K562 (cell line): ENCODE data around the gene CFD. TPM values are rescaled to one million over a fixed set of nuclear protein-coding genes. Genes with fewer than 3 reads are reported as not detected.

Experiments used
- ATF6 ChIP-seq: sonication (generic); formaldehyde crosslinking; IDR thresholded peaks from 2 replicates; pipeline ENCODE4 v1.4.0; 2020; ENCODE audit warnings: mild to moderate bottlenecking, missing genetic modification reagents
- GATA2 ChIP-seq: sonication (generic); formaldehyde crosslinking; IDR thresholded peaks from 2 replicates; pipeline ENCODE4 v1.4.0; 2020; ENCODE audit warnings: mild to moderate bottlenecking, missing genetic modification reagents
- KLF10 ChIP-seq: fragments of 250-450 bp; sonication (Bioruptor Pico); IDR thresholded peaks from 2 replicates; pipeline ENCODE4 v1.6.1; 2021; ENCODE audit warnings: matching md5 sums
- MECOM ChIP-seq: fragments of 250-450 bp; sonication (Bioruptor Pico); IDR thresholded peaks from 2 replicates; pipeline ENCODE4 v1.8.0; 2022; ENCODE audit warnings: inconsistent platforms
- NR4A1 ChIP-seq, 2 experiments: fragments of 250-450 bp in 1 of 2; fragments of 450-650 bp in 1 of 2; sonication (Bioruptor Pico) in 1 of 2; IDR thresholded peaks; 2 replicates each; pipeline versions ENCODE4 v1.4.0 to v1.6.1; 2016 to 2020; ENCODE audit warnings: mild to moderate bottlenecking in 2 of 2, missing compliant biosample characterization in 1 of 2, missing genetic modification characterization in 1 of 2, moderate library complexity in 1 of 2
- RNF219 ChIP-seq: fragments of 250-450 bp; sonication (Bioruptor Pico); IDR thresholded peaks from 2 replicates; pipeline ENCODE4 v1.5.0; 2022; ENCODE audit warnings: mild to moderate bottlenecking
- SREBF1 ChIP-seq: fragments of 150-350 bp; IDR thresholded peaks from 2 replicates; pipeline ENCODE4 v1.6.1; 2014; ENCODE audit warnings: antibody characterized with exemption, low read depth, low read length, borderline replicate concordance
- TEAD4 ChIP-seq, 2 experiments: sonication (generic) in 1 of 2; formaldehyde crosslinking in 1 of 2; IDR thresholded peaks; 2 replicates each; pipeline versions ENCODE4 v1.6.1 to v1.8.0; 2012 to 2022; ENCODE audit warnings: borderline replicate concordance in 1 of 2, inconsistent platforms in 1 of 2, low read length in 1 of 2, mild to moderate bottlenecking in 1 of 2, missing genetic modification reagents in 1 of 2
- ZSCAN29 ChIP-seq: fragments of 450-650 bp; IDR thresholded peaks from 2 replicates; pipeline ENCODE4 v1.6.1; 2017
- polyA plus RNA-seq, 8 experiments: library from polyadenylated mRNA; depleted of rRNA in 4 of 8; stranded (reverse) in 5 of 8; unstranded in 3 of 8; fragments of >200 nt; fragmentation: Nextera tagmentation in 2 of 8; fragmentation: Illumina TruSeq in 1 of 8; extraction: Ambion mirVana in 2 of 8; extraction: Trizol in 1 of 8; gene quantifications; 2 replicates each; pipeline versions ENCODE4 v1.2.1 to v1.2.3, GENCODE V29; 2011 to 2014; ENCODE audit warnings: inconsistent platforms in 1 of 8, missing spikeins in 1 of 8
- total RNA-seq, 7 experiments: library from RNA; depleted of rRNA in 6 of 7; stranded (reverse); fragments of >200 nt in 6 of 7; fragmentation: Illumina TruSeq in 2 of 7; extraction: Trizol in 2 of 7; gene quantifications; 2 replicates each; pipeline versions ENCODE4 v1.2.1 to v1.2.3, GENCODE V29; 2011 to 2021; ENCODE audit warnings: low replicate concordance in 1 of 7
- TF ChIP-seq, protein P1 (sequence below), 2 experiments: fragments of 150-350 bp in 1 of 2; IDR thresholded peaks; 2 replicates each; pipeline ENCODE4 v1.6.1; 2012 to 2016; ENCODE audit warnings: low read depth in 2 of 2, low read length in 2 of 2, mild to moderate bottlenecking in 1 of 2, moderate library complexity in 1 of 2
- TF ChIP-seq, protein P2 (sequence below): fragments of 250-450 bp; sonication (Bioruptor Pico); IDR thresholded peaks from 2 replicates; pipeline ENCODE4 v1.8.0; 2022; ENCODE audit warnings: inconsistent platforms

CFD gene
- total and polyA plus RNA-seq, 9 of the 15 experiments (the other 6 are each of a cell fraction or from before 2014, with no cell fraction given), result 0.52 to 59.4 (median 7.6) TPM

- TF ChIP-seq ATF6 (CRISPR knock-in tag), result no peak
- TF ChIP-seq TEAD4 (IDR thresholded peaks at IDR 0.05; ENCODE audit: low read length), result peak; percentile 89
- TF ChIP-seq TEAD4 (CRISPR knock-in tag; IDR thresholded peaks at IDR 0.05; ENCODE audit: borderline replicate concordance), result no peak
- TF ChIP-seq, protein P1, sequence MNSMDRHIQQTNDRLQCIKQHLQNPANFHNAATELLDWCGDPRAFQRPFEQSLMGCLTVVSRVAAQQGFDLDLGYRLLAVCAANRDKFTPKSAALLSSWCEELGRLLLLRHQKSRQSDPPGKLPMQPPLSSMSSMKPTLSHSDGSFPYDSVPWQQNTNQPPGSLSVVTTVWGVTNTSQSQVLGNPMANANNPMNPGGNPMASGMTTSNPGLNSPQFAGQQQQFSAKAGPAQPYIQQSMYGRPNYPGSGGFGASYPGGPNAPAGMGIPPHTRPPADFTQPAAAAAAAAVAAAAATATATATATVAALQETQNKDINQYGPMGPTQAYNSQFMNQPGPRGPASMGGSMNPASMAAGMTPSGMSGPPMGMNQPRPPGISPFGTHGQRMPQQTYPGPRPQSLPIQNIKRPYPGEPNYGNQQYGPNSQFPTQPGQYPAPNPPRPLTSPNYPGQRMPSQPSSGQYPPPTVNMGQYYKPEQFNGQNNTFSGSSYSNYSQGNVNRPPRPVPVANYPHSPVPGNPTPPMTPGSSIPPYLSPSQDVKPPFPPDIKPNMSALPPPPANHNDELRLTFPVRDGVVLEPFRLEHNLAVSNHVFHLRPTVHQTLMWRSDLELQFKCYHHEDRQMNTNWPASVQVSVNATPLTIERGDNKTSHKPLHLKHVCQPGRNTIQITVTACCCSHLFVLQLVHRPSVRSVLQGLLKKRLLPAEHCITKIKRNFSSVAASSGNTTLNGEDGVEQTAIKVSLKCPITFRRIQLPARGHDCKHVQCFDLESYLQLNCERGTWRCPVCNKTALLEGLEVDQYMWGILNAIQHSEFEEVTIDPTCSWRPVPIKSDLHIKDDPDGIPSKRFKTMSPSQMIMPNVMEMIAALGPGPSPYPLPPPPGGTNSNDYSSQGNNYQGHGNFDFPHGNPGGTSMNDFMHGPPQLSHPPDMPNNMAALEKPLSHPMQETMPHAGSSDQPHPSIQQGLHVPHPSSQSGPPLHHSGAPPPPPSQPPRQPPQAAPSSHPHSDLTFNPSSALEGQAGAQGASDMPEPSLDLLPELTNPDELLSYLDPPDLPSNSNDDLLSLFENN (IDR thresholded peaks at IDR 0.05; ENCODE audit: low read depth in 2 of 2, low read length in 2 of 2), result peak in 1 of 2 experiments; percentile 95; a peak in 2 of 4 replicates
- TF ChIP-seq, protein P2, sequence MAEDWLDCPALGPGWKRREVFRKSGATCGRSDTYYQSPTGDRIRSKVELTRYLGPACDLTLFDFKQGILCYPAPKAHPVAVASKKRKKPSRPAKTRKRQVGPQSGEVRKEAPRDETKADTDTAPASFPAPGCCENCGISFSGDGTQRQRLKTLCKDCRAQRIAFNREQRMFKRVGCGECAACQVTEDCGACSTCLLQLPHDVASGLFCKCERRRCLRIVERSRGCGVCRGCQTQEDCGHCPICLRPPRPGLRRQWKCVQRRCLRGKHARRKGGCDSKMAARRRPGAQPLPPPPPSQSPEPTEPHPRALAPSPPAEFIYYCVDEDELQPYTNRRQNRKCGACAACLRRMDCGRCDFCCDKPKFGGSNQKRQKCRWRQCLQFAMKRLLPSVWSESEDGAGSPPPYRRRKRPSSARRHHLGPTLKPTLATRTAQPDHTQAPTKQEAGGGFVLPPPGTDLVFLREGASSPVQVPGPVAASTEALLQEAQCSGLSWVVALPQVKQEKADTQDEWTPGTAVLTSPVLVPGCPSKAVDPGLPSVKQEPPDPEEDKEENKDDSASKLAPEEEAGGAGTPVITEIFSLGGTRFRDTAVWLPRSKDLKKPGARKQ (CRISPR knock-in tag), result no peak
- no peak for TF ChIP-seq KLF10 (CRISPR knock-in tag)
- TF ChIP-seq GATA2 (CRISPR knock-in tag), result peak; percentile 87
- no peak for TF ChIP-seq ZSCAN29
- no peak for TF ChIP-seq NR4A1 (CRISPR knock-in tag; IDR thresholded peaks at IDR 0.05)
- TF ChIP-seq NR4A1 (tag; IDR thresholded peaks at IDR 0.05), result peak; percentile 46; the same call in 1 of the 2 replicates
- 0 out of 2 replicates have a peak, but pooled peaks have one; percentile 32 for TF ChIP-seq MECOM (CRISPR knock-in tag)
- TF ChIP-seq RNF219 (CRISPR knock-in tag), result no peak
- peak; percentile 87; the same call in 1 of the 2 replicates for TF ChIP-seq SREBF1
Measured at GRCh38 chr19:907183-907853, 47.9 kb downstream of the CFD start (continued).
